ENCODE data around the gene CDH10. TPM values are rescaled to one million over a fixed set of nuclear protein-coding genes. Genes with fewer than 3 reads are reported as not detected.

CDH10 gene
- total RNA-seq, 1 donor from 2014 or later, result 0.38 TPM

- H3K27me3 ChIP-seq (ENCODE audit: control insufficient read depth, insufficient read depth, low read length), result no peaks in the 10 kb centered on the region
- no peak for DNase-seq (ENCODE audit: low read depth)
- no peak for TF ChIP-seq CTCF (IDR thresholded peaks at IDR 0.05; ENCODE audit: insufficient read depth, low read length, poor library complexity, severe bottlenecking)
- no peak overlapping the region for H3K4me3 ChIP-seq (ENCODE audit: low read depth, low read length)
- H3K36me3 ChIP-seq (ENCODE audit: control insufficient read depth, insufficient read depth, low read length), result no peaks in the 10 kb centered on the region
Observed at GRCh38 chr5:24535646-24536045, 109.1 kb downstream of the CDH10 start.

- Histone ChIP-seq H3K36me3 (ENCODE audit: control insufficient read depth, insufficient read depth, low read length) (no peaks in the 10 kb centered on the region), H3K27me3 (ENCODE audit: control insufficient read depth, insufficient read depth, low read length) (no peaks in the 10 kb centered on the region), H3K4me3 (ENCODE audit: low read depth, low read length) (no peak overlapping the region)
- no peak for TF ChIP-seq CTCF (IDR thresholded peaks at IDR 0.05; ENCODE audit: insufficient read depth, low read length, poor library complexity, severe bottlenecking)
- DNase-seq (ENCODE audit: low read depth), result no peak
Observed at GRCh38 chr5:24530906-24531305, 113.9 kb downstream of the CDH10 start.

- no peak for TF ChIP-seq CTCF (IDR thresholded peaks at IDR 0.05; ENCODE audit: insufficient read depth, low read length, poor library complexity, severe bottlenecking)
- Histone ChIP-seq H3K4me3 (ENCODE audit: low read depth, low read length) (no peak overlapping the region), H3K27me3 (ENCODE audit: control insufficient read depth, insufficient read depth, low read length) (no peaks in the 10 kb centered on the region), H3K36me3 (ENCODE audit: control insufficient read depth, insufficient read depth, low read length) (no peaks in the 10 kb centered on the region)
- no peak for DNase-seq (ENCODE audit: low read depth)
Observed at GRCh38 chr5:24525414-24525813, 119.4 kb downstream of the CDH10 start.

DNA sequence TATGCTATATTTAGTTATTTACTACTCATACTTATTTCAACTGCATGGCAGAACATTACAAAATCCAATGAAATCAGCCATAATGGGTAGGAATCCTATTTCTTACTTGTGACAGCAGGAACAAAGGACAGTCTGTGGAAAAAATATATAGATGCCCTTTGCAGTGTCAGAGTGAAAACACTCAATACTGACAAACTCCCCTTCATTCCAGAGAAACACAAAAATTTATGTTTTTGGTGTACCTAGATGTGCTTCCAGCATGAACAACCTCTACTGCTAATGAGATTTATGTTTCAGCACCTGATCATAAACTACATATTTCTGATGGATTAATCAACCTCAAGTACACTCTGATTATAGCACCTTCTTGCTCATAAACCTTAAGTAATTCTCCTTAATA is 132.4 kb downstream of the CDH10 start:
- DNase-seq (ENCODE audit: low read depth), result no peak
- Histone ChIP-seq H3K36me3 (ENCODE audit: control insufficient read depth, insufficient read depth, low read length) (no peaks in the 10 kb centered on the region), H3K4me3 (ENCODE audit: low read depth, low read length) (no peak overlapping the region), H3K27me3 (ENCODE audit: control insufficient read depth, insufficient read depth, low read length) (no peaks in the 10 kb centered on the region)
- TF ChIP-seq CTCF (IDR thresholded peaks at IDR 0.05; ENCODE audit: insufficient read depth, low read length, poor library complexity, severe bottlenecking), result no peak

- TF ChIP-seq CTCF (IDR thresholded peaks at IDR 0.05; ENCODE audit: insufficient read depth, low read length, poor library complexity, severe bottlenecking), result no peak
- H3K4me3 ChIP-seq (ENCODE audit: low read depth, low read length), result no peak overlapping the region
- no peaks in the 10 kb centered on the region for H3K36me3 ChIP-seq (ENCODE audit: control insufficient read depth, insufficient read depth, low read length)
- no peak for DNase-seq (ENCODE audit: low read depth)
- H3K27me3 ChIP-seq (ENCODE audit: control insufficient read depth, insufficient read depth, low read length), result no peaks in the 10 kb centered on the region
Observed at GRCh38 chr5:24510523-24510988, 134.2 kb downstream of the CDH10 start.

- no peak for DNase-seq (ENCODE audit: low read depth)
- Histone ChIP-seq H3K4me3 (ENCODE audit: low read depth, low read length) (no peak overlapping the region), H3K27me3 (ENCODE audit: control insufficient read depth, insufficient read depth, low read length) (no peaks in the 10 kb centered on the region), H3K36me3 (ENCODE audit: control insufficient read depth, insufficient read depth, low read length) (no peaks in the 10 kb centered on the region)
- TF ChIP-seq CTCF (IDR thresholded peaks at IDR 0.05; ENCODE audit: insufficient read depth, low read length, poor library complexity, severe bottlenecking), result no peak
Observed at GRCh38 chr5:24509943-24510342, 134.8 kb downstream of the CDH10 start.
